Suprapubic skin (tissue), 4 donors: ENCODE measurements around the gene SLC7A4.

Source experiments
- EP300 ChIP-seq: sonication (generic); formaldehyde crosslinking; IDR thresholded peaks from one replicate; pipeline ENCODE4 v1.6.1; 2017; ENCODE audit warnings: antibody characterized with exemption
- POLR2A ChIP-seq, 2 donors: fragments of 450-650 bp; IDR thresholded peaks; one replicate each; pipeline ENCODE4 v1.6.1; 2017; ENCODE audit warnings: antibody characterized with exemption in 2 of 2, mild to moderate bottlenecking in 2 of 2, moderate library complexity in 2 of 2
- POLR2AphosphoS5 ChIP-seq, 3 donors: sonication (generic); formaldehyde crosslinking; IDR thresholded peaks; one replicate each; pipeline ENCODE4 v1.6.1; 2017; ENCODE audit warnings: antibody characterized with exemption in 3 of 3
- TF ChIP-seq, protein P1 (sequence below), 2 donors: fragments of 200-600 bp in 1 of 2; fragments of 450-650 bp in 1 of 2; sonication (generic) in 1 of 2; IDR thresholded peaks; one replicate each; pipeline ENCODE4 v1.5.1; 2016 to 2019; ENCODE audit warnings: antibody characterized with exemption in 2 of 2, mild to moderate bottlenecking in 1 of 2, moderate library complexity in 1 of 2

DNA sequence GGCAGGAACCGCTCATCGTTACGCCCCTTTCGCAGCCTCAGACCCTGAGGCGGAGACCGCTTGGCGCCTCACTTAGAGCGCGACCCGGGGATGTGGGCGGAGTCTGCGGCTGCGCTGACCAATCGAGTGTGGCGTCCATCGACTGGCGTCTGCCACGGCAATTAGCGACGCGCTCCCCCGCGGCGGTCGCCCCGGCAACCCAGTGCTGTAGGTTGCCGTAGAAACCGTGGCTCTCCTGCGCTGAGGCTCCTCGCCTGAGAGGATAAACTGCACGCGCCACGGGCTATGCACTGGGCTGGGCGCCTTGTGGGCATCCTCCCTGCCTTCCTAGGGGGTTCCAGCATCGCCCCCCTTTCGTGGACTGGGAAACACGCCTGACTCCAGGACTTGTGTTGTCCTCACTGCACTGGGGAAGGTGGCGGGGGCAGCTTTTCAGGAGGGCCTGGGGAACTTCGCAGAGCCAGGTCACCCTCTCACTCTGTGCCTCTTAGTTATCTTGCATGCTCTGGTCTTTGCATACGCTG, 18.1 kb downstream of the SLC7A4 start:
- no peak for TF ChIP-seq POLR2A (IDR thresholded peaks at IDR 0.05)
- peak in 1 of 3 donors; percentile 27 for TF ChIP-seq POLR2AphosphoS5 (IDR thresholded peaks at IDR 0.05)
- TF ChIP-seq, protein P1, sequence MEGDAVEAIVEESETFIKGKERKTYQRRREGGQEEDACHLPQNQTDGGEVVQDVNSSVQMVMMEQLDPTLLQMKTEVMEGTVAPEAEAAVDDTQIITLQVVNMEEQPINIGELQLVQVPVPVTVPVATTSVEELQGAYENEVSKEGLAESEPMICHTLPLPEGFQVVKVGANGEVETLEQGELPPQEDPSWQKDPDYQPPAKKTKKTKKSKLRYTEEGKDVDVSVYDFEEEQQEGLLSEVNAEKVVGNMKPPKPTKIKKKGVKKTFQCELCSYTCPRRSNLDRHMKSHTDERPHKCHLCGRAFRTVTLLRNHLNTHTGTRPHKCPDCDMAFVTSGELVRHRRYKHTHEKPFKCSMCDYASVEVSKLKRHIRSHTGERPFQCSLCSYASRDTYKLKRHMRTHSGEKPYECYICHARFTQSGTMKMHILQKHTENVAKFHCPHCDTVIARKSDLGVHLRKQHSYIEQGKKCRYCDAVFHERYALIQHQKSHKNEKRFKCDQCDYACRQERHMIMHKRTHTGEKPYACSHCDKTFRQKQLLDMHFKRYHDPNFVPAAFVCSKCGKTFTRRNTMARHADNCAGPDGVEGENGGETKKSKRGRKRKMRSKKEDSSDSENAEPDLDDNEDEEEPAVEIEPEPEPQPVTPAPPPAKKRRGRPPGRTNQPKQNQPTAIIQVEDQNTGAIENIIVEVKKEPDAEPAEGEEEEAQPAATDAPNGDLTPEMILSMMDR (IDR thresholded peaks at IDR 0.05), result no peak
- no peak for TF ChIP-seq EP300
